SKM-1 treated with dmso at 0.1 percent for 144 hours (cell line): ENCODE measurements around the gene GLP2R.

Source experiments
- DNase-seq: peaks from one replicate; lab custom pipeline; 2025; ENCODE audit not compliant: unreplicated experiment; lab: John Stamatoyannopoulos, UW

Gene GLP2R

DNA sequence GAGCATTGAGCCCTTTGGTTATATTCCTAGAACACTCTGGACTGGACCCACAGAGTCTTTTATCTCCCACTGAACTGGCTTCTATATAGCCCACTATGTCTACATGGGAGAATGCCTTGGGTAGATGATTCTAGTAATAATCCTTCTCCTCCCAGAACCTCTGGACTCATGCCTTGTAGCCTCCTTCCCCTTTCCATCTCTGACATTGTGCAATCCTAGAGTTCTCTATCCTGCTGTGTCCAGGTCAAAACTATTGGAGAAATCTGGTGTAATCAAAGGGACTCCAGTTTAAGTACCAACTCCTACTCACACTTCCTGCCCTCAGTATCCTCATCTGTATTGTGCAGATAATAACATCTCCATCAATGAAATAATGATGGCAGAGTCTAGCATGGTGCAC lies 70.2 kb downstream of the GLP2R start:
- no peak for DNase-seq

DNA sequence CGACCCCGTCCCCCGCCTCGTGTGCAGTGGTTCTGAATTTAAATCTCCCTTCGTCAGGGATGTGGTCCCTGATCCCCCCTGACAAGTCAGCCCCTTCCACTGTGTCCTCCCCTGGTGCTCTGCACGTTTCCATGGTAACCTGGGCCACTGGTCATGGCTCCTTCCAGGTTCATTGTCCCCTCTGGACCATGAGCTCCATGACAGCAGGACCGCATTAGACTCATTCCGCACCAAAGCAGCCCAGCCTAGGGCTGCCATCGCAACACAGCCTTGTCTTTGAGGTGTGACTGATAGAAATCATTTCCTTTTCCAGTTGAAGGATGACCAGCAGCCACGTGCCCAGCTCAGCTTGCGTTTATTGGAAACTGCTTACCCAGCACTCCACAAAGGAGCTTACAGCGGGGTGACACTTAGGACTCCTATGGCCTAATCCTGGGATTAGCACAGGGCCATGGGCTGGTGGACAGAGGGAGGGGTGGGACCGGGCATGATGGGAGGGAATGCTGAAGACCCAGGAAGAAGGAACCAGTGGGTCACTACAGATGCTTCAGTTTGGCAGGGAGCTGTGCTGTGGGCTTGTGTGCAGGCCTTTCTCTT lies 71.7 kb downstream of the GLP2R start:
- DNase-seq, result no peak

DNA sequence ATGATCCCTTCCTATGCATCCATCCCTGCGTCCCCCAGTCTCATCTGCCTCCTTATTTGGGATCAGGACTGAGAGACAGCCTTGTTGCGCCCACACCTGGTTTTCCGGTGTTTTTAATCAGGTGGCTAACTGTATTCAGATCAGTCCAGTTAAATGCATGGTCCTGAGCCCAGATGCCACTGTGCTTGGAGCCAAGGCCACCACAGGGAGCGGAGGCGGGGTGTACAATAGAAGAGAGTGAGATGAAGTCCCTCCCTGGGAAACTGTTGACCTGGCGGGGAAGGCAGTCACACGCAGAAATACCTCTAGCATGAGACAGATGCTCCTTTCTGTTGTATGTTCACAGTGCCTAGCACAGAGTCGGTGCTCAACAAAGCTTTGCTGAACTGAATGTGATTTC lies 73.1 kb downstream of the GLP2R start:
- no peak for DNase-seq

DNA sequence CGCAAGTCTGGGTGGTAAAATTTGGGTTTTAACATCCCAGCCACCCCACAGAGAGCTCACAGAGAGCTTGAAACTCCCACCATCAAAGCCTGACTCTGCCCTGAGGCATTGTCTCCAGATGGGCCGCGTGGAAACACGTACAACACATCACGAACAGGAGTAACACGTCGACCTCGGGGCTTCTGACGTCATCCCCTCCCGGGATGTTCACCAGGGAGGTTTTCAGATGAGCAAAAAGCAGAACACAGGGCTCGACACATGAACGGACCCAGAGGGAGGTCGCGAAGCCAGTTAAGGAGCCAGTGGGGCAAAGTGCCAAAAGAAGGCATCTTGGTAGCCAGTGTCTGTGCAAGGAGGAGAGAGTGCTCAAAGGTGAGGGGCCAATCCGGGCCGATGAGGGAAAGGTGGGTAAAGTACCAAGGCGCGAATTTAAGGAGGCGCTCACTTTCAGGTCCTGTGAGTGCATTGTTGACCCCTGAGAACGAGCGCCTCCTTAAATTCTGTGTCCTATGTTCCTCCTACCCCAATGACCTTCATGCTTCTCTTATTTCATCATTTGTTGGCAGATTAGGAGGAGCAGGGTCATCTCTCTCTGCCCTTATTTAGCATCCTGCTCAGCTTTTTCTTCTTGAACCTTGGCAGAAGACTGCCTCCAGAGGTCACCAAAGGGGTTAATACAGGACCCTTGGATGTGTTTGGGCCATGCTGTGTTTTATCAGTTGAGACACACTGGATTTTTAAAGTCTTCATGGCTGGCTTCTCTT lies 73.7 kb downstream of the GLP2R start:
- DNase-seq, result no peak

DNA sequence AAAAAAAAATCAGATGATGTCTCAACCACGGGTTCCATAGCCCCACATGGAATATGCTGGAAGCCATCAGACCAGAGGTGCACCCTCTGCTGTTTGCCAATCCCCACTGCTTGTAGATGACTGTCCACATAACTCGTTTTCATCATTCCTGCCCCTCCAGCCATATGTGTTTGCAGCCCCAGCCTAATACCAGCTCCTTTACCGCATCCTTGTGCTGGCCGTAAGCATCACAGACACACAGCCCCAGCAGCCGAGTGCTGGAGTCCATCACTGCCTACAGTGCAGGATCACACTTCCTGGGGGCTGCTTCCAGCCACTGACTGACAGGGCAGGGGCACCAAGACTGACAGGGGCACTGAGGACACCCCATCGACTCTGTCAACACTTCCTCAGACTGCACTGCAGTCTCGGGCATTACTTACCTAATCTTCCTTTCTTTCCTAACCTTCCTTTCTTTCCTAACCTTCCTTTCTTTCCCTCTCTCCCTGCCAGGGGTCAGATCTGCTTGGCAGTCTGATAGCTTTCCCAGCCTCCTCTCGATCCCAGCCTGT lies 74.4 kb downstream of the GLP2R start:
- no peak for DNase-seq

DNA sequence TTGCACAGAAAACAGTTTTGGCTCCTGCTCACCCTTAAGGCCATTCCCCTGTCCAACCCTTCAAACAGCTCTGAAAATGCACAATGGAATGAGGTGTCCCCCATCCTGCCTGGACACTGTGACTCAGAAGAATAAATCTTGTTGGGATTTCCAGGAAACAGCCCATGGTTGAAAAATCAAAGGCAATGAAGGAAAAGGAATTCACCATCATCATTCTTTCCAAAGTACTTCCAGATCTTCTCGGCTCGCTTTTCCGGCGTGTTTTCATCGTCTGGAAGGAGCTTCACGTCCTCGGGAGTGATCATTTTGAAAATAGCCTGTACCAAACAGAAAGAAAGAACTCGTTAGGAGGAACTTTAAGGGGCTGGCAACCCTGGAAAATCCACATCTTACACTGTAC lies 75.1 kb downstream of the GLP2R start:
- DNase-seq, result no peak

DNA sequence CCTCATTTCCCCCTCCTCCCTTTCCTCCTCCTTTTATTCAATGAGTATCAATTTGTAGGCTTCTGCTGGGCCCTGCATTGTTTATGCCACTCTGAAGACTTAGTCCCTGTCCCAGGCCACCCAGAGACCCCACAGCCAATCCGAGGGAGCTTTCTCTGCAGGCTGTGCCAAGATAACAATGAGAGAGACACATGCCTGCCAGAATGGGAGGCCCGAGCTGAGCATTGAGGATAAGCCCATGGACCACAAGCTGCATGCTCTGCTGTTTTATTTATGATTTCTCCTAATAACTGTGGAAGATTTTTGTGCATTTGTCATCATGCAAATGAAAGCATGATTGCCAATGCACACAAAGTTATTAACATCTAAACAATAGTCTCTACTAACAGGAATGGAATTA lies 76.4 kb downstream of the GLP2R start:
- DNase-seq, result no peak

DNA sequence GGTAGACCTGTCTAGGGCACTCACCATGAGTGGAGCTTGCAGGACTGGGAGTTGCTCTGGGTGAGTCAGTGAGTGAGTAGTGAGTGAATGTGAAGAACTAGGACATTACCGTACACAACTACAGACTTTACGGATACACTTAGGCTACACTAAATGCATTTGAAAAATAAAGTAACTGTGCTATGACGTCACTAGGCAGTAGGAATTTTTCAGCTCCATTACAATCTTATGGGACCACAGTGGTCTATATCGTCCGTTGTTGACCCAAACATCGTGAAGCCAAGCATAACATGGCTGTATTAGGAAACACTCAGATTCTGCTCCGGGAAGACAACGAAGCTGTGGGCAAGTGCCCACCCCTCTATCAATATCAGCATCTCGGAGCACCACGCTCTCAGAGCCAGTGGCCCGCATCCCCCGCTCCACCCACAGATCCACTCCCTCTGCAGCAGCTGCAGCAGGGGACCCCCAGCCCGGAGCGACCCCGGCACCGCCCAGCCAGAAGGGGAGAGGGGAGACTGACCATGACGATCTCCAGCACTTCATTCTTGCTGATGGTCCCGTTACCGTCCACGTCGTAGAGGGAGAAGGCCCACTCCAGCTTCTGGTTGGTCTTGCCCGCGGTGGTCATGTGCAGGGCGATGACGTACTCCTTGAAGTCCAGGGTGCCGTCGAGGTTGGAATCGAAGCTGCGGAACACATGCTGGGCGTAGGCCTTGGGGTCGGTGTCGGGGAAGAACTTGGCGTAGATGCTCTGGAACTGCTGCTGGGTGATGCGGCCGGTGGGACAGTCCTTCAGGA lies 78.8 kb downstream of the GLP2R start:
- no peak for DNase-seq

DNA sequence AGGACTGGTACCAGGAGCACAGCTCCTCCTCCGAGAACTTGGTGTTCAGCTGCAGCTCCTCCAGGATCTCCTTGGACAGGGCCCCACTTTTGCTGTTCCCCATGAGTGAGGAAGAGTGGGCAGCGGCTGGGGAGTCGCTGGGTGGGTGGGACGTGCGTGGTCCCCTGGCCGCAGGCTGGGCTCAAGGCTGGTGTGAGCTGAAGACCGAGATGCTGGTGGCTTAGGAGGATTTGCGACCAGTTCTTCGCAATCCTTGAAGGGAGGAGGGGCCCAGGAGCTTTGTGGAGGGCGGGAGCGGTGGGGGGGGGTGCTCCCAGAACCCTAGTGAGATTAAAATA lies 79.3 kb downstream of the GLP2R start, which contains the start of gene RCVRN:
TSS of gene RCVRN (minus strand) at position 194 of the 338 bp plus-strand sequence. CDS start at position 103, 91 bp downstream.
- DNase-seq, result no peak

DNA sequence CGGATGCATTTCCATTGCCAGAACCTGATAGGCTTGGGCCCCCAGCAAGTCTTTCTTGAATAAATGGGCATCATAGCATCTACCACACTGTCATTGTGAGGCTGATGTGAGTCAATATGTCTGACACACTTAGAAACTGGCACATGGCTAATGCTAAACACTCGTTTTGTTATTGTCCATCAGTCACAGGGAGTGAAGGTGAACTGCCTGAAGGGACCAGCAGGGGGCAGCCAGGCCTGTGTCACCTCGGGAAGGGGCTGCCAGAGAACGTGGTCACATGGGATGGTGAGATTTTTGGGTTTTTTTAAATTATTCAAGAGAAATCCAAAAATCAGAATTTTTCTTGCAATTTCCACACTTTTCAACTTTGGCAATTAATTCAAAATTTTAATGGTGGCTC lies 80.2 kb downstream of the GLP2R start:
- peak; percentile 11 for DNase-seq

DNA sequence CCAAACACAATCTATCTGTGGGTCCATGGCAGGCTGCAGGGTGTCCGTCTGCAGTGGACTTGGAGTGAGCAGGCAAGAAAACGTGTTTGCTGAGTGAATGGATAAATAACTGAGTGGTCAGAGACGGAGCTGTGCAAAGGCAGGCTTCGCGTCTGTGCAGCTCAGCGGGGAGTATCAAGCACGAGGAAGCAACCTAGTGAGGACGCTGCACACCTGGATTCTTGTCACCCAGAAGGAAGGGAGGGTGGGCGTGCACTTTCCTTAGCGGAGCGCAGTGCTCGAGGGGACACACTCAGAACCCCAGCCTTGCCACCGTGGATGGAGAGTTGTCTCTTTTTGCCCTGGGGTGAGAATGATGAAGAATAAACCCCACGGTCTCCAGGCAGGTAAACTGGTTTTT lies 80.9 kb downstream of the GLP2R start:
- no peak for DNase-seq

DNA sequence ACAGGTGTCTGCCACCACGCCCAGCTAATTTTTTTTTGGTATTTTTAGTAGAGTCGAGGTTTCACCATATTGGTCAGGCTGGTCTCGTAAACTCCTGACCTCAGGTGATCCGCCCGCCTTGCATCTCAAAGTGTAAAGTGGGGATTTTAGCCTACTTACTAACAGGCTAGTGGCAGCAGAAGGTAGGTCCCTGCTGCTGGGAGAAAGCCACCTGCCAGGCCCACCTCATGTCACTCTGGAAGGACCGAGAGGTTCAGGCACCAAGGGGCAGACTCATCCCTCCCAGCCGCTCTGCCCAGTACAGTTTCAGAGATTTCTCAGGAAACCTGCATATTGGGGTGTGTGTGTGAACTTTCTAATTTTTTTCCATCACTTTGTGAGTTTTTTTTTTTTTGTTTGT lies 81.4 kb downstream of the GLP2R start:
- no peak for DNase-seq

DNA sequence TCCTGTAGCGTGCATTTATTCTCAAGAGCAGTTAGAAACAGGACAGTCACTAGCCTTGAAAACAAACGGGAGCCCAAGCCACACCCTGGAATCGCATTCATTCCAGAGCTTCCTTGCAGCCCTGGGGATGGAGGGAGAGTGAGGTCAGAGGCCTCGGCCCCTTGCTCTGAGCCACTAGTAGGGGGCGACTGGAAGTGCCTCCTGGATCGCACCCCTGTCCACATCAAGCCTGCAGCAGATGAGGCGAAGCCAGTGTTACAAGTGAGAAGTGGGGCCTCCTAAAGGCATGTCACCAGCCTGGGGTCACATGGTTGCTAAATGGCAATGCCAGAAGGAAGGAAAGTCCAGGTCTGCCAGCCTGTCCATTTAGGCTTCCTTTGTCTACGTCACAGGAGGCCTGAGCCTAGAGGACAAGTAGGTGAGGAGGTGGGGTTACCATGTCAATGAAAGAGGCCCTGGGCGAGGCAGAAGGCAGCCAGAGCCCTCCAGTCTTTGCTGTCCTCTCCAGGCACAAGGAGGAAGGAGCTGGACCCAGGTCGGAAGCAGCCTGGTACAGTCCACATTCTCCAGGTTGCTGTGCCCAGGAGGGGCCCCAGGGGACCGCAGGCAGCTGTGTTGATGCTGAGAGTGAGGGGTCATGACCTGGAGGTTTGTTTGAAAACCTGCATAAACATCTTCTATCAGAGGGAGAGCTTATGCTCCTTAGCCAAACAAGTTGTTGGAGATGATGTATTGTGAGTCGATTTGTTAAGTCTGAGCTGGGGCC lies 82.3 kb downstream of the GLP2R start:
- no peak for DNase-seq

DNA sequence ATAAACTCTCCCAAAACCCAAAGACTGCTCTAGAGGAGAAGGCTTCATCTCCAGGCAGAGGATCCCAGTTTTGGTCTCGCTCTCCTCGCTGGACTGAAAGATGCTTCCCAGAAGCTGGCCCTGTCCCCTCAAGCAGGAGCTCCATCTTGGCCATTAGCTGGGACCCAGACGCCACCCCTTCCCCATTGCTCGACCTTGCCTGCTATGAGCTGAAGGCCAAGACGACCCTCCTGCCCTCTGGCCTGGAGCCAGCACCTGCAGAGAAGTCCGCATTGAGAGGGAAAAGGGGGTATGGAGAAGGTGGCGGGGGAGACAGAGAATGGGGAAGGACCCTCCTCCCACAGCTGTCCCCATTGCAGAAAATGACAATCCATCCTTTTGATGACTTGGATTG lies 82.9 kb downstream of the GLP2R start:
- no peak for DNase-seq

DNA sequence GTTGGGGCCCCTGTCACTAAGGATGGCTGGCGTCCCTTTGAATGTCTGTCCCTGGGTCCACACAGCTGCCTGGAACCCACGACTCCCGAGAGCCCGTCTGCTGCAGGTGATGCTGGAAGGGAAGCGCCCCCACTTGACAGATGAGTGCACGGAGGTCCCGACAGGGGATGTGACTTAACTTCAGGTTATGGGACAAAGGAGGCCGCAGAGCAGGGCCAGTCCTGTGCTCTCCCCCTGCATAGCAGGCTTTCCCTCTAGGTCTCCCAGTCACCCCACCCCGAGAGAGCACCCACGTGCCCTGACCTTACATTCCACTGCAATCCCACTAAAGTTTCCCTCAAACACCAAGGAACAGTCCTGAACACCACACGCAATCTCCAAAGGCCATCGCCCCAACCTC lies 85.4 kb downstream of the GLP2R start:
- no peak for DNase-seq

DNA sequence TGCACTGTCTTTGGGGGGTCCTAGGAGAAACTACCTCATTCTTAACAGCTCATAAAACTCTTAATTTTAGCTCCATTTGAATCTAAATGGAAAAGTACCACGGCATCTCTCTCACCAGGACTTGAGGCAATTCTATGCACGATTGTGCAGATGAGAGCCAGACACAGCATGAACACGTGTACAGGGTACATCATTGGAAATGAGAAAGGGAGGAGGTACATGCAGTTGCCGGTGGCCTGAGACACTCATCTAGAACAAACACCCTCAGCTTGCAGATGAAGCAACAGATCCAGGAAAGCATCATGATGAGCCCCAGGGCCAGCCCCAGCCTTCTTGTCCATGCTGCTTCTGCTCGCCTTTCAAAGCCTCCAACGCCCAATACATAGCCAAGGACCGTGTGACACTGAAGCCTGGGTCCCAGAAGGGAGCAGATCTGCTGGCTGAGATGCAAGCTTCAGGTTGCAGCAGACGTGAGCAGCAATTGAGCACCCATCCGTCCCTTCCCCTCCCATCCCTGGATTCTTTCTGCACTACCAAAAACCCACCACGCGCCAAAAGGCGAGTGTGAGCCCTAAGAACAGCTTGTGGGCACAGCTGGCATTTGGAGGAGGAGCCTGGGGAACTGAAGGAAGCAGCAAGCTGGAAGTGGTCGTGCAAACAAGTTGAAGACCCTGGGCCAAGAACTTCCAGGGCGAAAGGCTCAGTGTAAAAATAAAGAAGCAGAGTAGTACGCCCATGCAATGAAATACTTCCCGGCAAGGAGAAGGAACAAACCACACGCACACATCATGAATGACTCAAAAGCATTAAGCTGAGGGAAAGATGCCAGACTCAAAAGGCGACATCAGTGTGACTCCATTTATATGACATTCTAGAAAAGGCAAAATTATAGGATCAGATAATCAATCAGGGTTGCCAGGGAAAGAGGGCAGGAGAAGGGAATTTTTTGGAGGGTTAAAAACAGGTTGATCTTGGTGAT lies 86.7 kb downstream of the GLP2R start:
- no peak for DNase-seq

DNA sequence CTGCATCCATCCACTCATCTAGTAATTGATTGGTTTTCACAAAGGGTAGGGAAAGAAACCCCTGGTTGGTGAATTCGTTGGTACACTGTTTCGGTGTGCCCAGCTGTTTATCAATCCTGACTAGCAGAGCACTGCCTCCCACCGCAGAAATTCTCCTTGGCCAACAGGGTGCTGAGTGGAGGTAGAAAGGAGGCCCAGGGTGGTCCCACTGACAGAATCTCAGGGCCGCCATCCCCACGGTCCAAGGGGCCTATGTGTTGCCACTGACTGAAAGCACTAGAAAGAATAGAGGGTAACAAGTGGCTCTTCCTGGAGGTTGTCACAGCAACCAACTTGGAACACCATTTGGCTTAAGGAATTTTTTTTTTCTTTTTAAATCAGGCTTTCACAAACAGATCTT lies 87.8 kb downstream of the GLP2R start:
- no peak for DNase-seq

DNA sequence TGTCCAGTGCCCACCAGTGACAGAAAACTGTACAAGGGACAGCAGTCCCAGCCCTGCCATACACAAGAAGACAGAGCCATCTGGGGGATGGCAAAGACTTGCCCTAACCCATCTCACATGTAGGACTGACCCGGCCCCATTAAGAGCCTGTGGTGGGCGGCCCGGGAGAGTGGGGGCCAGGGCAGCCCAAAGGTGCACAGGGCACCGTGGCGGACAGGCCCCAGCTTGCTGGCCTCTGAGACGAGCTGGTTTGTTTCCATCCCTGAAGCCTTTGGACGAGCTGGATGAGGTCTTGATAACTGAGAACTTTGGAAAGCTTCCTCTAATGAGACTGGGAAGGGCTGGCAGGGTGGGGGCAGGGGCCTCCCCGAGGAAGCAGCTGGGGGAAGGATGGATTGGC lies 90.4 kb downstream of the GLP2R start:
- no peak for DNase-seq

DNA sequence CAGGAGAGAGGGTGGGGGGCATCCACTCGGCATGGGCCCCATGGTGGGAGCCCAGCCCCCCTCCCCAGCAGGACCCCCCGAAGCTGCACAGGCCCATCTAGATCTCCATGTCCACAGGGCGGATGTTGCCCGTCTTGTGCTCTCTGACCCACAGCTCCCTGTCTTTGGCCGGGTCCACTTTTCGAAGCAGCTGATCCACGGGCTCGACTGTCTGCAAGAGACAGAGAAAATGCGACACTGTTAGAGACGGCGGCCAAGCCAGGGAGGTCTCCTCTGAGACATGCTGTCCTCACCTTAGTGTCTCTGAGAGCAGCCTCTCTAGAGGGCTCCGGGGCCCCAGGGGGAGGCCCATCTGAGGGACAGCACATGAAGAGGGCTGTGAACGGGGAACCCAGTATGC lies 91.4 kb downstream of the GLP2R start:
- DNase-seq, result no peak

DNA sequence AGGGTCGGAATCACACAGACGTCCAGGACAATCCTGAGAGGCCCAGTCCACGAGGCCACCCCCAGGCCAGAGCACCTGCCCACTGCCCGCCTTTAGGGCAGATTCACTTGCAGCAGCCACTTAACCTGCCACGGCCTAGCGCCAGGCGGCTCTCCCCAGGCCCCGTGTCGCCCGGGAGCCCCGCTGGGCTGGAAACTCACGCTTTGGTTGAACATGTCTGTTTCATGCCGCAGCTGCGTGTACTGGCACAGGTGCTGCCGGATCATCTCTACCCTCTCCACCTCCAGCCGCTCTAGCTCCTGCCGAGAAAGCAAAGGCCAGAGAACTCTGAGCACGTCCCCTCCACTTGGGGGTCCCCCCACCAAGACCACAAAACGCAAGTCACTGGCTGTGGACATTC lies 92.1 kb downstream of the GLP2R start:
- no peak for DNase-seq
